Measurements from ENCODE around the gene SMAP1. TPM values are rescaled to one million over a fixed set of nuclear protein-coding genes. Genes with fewer than 3 reads are reported as not detected.
A peak's percentile ranks its signal among the peaks of the same experiment; 100 is the strongest.

Gene SMAP1
- total and polyA plus RNA-seq, 2 experiments from 2014 or later: 18.4 to 20.1 TPM

GRCh38 chr6:70852667-70853246 lies 185.1 kb downstream of the SMAP1 start:
- no peak for TF ChIP-seq EZH2 (IDR thresholded peaks at IDR 0.05; ENCODE audit: insufficient read depth, poor library complexity, severe bottlenecking)
- TF ChIP-seq EZH2phosphoT487 (IDR thresholded peaks at IDR 0.05; ENCODE audit: insufficient read depth, low read depth): no peak
- Histone ChIP-seq H3K4me1 (ENCODE audit: insufficient read depth) (no peaks in the 10 kb centered on the region), H3K9me3 (ENCODE audit: low read depth) (no peaks in the 10 kb centered on the region), H3K79me2 (ENCODE audit: insufficient read depth) (no peaks in the 10 kb centered on the region), H3K9me2 (ENCODE audit: insufficient read depth) (no peaks in the 10 kb centered on the region), H3K27ac (no peak overlapping the region), H4K20me1 (ENCODE audit: insufficient read depth) (no peaks in the 10 kb centered on the region), H3F3A (ENCODE audit: insufficient read depth) (no peaks in the 10 kb centered on the region), H3K9ac (no peak overlapping the region), H3K4me3 (no peak overlapping the region), H3K36me3 (ENCODE audit: low read depth) (no peaks in the 10 kb centered on the region), H3K4me2 (ENCODE audit: unreplicated experiment) (no peak overlapping the region), H2AFZ (no peak overlapping the region), H3K27me3 (replicated peaks; ENCODE audit: insufficient read depth) (no peaks in the 10 kb centered on the region)
- DNase-seq: no peak
- in situ Hi-C loops (cut with MboI): no loop called here

- 0 out of 2 replicates have a peak, but pooled peaks cover 6% of the 10 kb centered on the region for H3K4me1 ChIP-seq (ENCODE audit: insufficient read depth)
- H3K4me3 ChIP-seq: no peak overlapping the region
- 97 to 100% methylated on average over 5 of the region's 5 CpGs for WGBS, 2 experiments (ENCODE audit: low coverage in 1 of 2, low lambda C conversion rate in 2 of 2, missing lambda C conversion rate in 2 of 2)
- H2AFZ ChIP-seq: no peak overlapping the region
- DNase-seq: no peak
- H3K27me3 ChIP-seq (replicated peaks; ENCODE audit: insufficient read depth): no peaks in the 10 kb centered on the region
- in situ Hi-C loops (cut with MboI): no loop called here
- H3K27ac ChIP-seq: no peak overlapping the region
- no peak overlapping the region for H3K9ac ChIP-seq
- no peaks in the 10 kb centered on the region for H3F3A ChIP-seq (ENCODE audit: insufficient read depth)
- no peaks in the 10 kb centered on the region for H4K20me1 ChIP-seq (ENCODE audit: insufficient read depth)
- H3K36me3 ChIP-seq (ENCODE audit: low read depth): no peaks in the 10 kb centered on the region
- no peaks in the 10 kb centered on the region for H3K9me3 ChIP-seq (ENCODE audit: low read depth)
- no peak overlapping the region for H3K4me2 ChIP-seq (ENCODE audit: unreplicated experiment)
- H3K79me2 ChIP-seq (ENCODE audit: insufficient read depth): no peaks in the 10 kb centered on the region
- TF ChIP-seq EZH2 (IDR thresholded peaks at IDR 0.05; ENCODE audit: insufficient read depth, poor library complexity, severe bottlenecking) (no peak), EZH2phosphoT487 (IDR thresholded peaks at IDR 0.05; ENCODE audit: insufficient read depth, low read depth) (no peak)
- H3K9me2 ChIP-seq (ENCODE audit: insufficient read depth): no peaks in the 10 kb centered on the region
Measured at GRCh38 chr6:70857387-70858077, 189.8 kb downstream of the SMAP1 start.

GRCh38 chr6:70860045-70860444 lies 192.4 kb downstream of the SMAP1 start:
- TF ChIP-seq EZH2 (IDR thresholded peaks at IDR 0.05; ENCODE audit: insufficient read depth, poor library complexity, severe bottlenecking): no peak
- TF ChIP-seq EZH2phosphoT487 (IDR thresholded peaks at IDR 0.05; ENCODE audit: insufficient read depth, low read depth): no peak
- H3F3A ChIP-seq (ENCODE audit: insufficient read depth): no peaks in the 10 kb centered on the region
- in situ Hi-C loops (cut with MboI): no loop called here
- H3K27ac ChIP-seq: no peak overlapping the region
- H3K4me3 ChIP-seq: no peak overlapping the region
- peak; percentile 39 for DNase-seq
- WGBS, 2 experiments (ENCODE audit: low coverage in 1 of 2, low lambda C conversion rate in 2 of 2, missing lambda C conversion rate in 2 of 2): 89 to 97% methylated on average over 1 of the region's 1 CpG
- no peak overlapping the region for H3K4me2 ChIP-seq (ENCODE audit: unreplicated experiment)
- no peak overlapping the region for H2AFZ ChIP-seq
- H3K9ac ChIP-seq: no peak overlapping the region
- H3K36me3 ChIP-seq (ENCODE audit: low read depth): no peaks in the 10 kb centered on the region
- H3K27me3 ChIP-seq (replicated peaks; ENCODE audit: insufficient read depth): no peaks in the 10 kb centered on the region
- H3K9me3 ChIP-seq (ENCODE audit: low read depth): no peaks in the 10 kb centered on the region
- no peaks in the 10 kb centered on the region for H3K9me2 ChIP-seq (ENCODE audit: insufficient read depth)
- 0 out of 2 replicates have a peak, but pooled peaks cover 6% of the 10 kb centered on the region for H3K4me1 ChIP-seq (ENCODE audit: insufficient read depth)
- no peaks in the 10 kb centered on the region for H3K79me2 ChIP-seq (ENCODE audit: insufficient read depth)
- H4K20me1 ChIP-seq (ENCODE audit: insufficient read depth): no peaks in the 10 kb centered on the region

- H3K9me2 ChIP-seq (ENCODE audit: insufficient read depth): no peaks in the 10 kb centered on the region
Measured at GRCh38 chr6:70860920-70861319, 193.2 kb downstream of the SMAP1 start.

More at GRCh38 chr6:70860920-70861319, 193.2 kb downstream of the SMAP1 start:
- H3K4me3 ChIP-seq: no peak overlapping the region
- H3K4me1 ChIP-seq (ENCODE audit: insufficient read depth): 0 out of 2 replicates have a peak, but pooled peaks cover 6% of the 10 kb centered on the region
- no peaks in the 10 kb centered on the region for H4K20me1 ChIP-seq (ENCODE audit: insufficient read depth)
- no peaks in the 10 kb centered on the region for H3K27me3 ChIP-seq (replicated peaks; ENCODE audit: insufficient read depth)
- no peak overlapping the region for H2AFZ ChIP-seq
- no peaks in the 10 kb centered on the region for H3K36me3 ChIP-seq (ENCODE audit: low read depth)
- 91 to 100% methylated on average over 1 of the region's 1 CpG for WGBS, 2 experiments (ENCODE audit: low coverage in 1 of 2, low lambda C conversion rate in 2 of 2, missing lambda C conversion rate in 2 of 2)
- no peak overlapping the region for H3K9ac ChIP-seq
- no peak overlapping the region for H3K27ac ChIP-seq
- TF ChIP-seq EZH2 (IDR thresholded peaks at IDR 0.05; ENCODE audit: insufficient read depth, poor library complexity, severe bottlenecking) (no peak), EZH2phosphoT487 (IDR thresholded peaks at IDR 0.05; ENCODE audit: insufficient read depth, low read depth) (no peak)
- no peak overlapping the region for H3K4me2 ChIP-seq (ENCODE audit: unreplicated experiment)
- no peaks in the 10 kb centered on the region for H3K79me2 ChIP-seq (ENCODE audit: insufficient read depth)
- no peaks in the 10 kb centered on the region for H3K9me3 ChIP-seq (ENCODE audit: low read depth)
- in situ Hi-C loops (cut with MboI): no loop called here
- H3F3A ChIP-seq (ENCODE audit: insufficient read depth): no peaks in the 10 kb centered on the region
- DNase-seq: no peak

All from GM23248 (cell line).